Left colon (tissue), 2 donors: ENCODE data around the gene TCHH. TPM values are rescaled to one million over a fixed set of nuclear protein-coding genes. Genes with fewer than 3 reads are reported as not detected.
A peak's percentile ranks its signal among the peaks of the same experiment; 100 is the strongest.
"Not testable (repeated sequence)": the region's sequence is repeated elsewhere in the genome, so short reads cannot be mapped to it uniquely, and the experiment has no call there.

Experiments
- ATAC-seq: fragments of 200-7000 bp; cut with Tn5 transposase; one replicate; pipeline ENCODE4 v1.9.1; 2020; ENCODE audit warnings: mild to moderate bottlenecking, moderate library complexity
- DNase-seq, 2 donors: peaks; one replicate each; pipeline ENCODE4 v3.0.0-alpha.2; 2020
- intact Hi-C, 2 donors: fragments of 100-400 bp; cut with DNase I in 1 of 2; cut with micrococcal nuclease in 1 of 2; formaldehyde crosslinking; loops; one replicate each; pipeline versions ENCODE4 v1.11.2 to v1.14.0; 2022; cut with DNase I, micrococcal nuclease
- total RNA-seq, 2 donors: library from RNA; stranded (reverse); fragmentation: NEBNext Ultra II Directional; extraction: Animal tissue kit (Norgen Biotek cat#: 25700); gene quantifications; one replicate each; pipeline ENCODE4 v1.2.1, GENCODE V29; 2021
- donor health status: DM: no; HTN: no; CAD: no.
- donor health status: DM: yes; HTN: yes; CAD: no.

Gene TCHH
- total RNA-seq, 2 donors from 2014 or later, result 0.06 TPM

DNA sequence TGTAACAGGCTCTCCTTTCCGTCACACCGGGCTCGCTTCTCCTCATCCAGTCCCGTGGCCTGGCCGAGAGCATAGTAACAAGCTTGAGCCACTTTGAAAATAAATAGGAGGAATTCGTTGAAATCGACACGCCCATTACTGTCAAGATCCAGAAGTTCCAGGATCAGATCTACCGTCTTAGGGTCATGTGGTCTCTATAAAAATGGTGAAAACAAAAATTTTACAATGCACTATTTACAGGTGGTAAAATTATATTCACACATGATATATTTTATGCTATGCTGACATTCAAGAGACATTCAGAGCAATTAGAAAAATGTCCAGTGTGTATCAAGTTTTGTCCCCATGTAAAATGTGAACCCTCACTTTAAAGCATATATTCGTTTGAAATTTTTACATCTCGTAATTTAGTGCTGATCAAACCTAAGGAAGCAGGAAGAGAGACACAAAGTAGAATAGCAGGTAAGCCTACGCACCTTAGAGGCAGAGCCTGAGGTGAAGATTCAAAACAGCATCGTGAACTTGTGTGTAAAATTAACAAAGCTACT, 2.3 kb downstream of the TCHH start:
- intact Hi-C loops, result no loop called here
- DNase-seq (no peak), ATAC-seq (no peak)

DNA sequence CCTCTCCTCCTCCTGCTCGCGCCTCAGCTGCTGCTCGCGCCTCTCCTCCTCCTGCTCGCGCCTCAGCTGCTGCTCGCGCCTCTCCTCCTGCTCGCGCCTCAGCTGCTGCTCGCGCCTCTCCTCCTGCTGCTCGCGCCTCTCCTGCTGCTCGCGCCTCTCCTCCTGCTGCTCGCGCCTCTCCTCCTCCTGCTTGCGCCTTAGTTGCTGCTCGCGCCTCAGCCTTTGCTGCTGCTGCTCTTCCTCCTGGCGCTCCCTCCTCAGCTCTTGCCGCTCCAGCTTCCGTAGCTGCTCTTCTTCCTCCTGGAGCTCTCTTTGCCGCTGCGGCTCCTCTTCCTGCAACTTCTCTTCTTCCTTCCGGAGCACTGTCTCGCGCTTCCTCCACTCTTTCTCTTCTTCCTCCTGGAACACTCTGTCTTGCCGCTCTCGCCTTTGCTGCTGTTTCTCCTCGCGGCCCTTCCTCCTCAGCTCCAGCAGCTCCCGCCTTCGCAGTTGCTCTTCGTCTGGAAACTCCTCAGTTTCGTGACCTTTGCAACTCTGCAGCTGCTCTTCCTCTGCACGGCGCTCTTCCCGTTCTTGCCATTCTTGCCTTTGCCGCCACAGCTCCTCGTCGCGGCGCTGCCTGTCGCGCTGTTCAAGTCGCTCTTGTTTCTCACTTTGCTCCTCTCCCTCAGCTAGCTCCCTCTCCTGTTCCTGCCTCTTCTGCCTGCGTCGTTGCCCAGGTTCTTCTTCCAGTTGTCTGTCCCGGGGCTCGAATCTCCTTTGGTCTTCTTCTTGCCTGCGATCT, 3.0 kb downstream of the TCHH start:
- intact Hi-C loops, result no loop called here
- DNase-seq, result peak in 1 of 2 donors; percentile 12
- peak; percentile 46 for ATAC-seq

DNA sequence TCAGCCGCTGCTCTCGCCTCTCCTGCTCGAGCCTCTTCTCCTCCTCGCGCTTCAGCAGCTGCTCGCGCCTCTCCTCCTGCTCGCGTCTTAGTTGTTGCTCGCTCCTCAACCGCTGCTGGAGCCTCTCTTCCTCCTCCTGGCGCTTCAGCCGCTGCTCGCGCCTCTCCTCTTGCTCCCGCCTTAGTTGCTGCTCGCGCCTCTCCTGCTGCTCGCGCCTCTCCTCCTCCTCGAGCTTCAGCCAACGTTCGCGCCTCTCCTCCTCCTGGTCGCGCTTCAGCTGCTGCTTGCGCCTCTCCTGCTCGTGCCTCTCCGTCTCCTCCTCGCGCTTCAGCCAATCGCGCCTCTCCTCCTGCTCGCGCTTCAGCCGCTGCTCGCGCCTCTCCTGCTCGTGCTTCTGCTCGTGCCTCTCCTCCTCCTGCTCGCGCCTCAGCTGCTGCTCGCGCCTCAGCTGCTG, 3.7 kb downstream of the TCHH start:
- peak in 1 of 2 donors; percentile 5 for DNase-seq
- intact Hi-C loops, result no loop called here
- peak; percentile 23 for ATAC-seq

DNA sequence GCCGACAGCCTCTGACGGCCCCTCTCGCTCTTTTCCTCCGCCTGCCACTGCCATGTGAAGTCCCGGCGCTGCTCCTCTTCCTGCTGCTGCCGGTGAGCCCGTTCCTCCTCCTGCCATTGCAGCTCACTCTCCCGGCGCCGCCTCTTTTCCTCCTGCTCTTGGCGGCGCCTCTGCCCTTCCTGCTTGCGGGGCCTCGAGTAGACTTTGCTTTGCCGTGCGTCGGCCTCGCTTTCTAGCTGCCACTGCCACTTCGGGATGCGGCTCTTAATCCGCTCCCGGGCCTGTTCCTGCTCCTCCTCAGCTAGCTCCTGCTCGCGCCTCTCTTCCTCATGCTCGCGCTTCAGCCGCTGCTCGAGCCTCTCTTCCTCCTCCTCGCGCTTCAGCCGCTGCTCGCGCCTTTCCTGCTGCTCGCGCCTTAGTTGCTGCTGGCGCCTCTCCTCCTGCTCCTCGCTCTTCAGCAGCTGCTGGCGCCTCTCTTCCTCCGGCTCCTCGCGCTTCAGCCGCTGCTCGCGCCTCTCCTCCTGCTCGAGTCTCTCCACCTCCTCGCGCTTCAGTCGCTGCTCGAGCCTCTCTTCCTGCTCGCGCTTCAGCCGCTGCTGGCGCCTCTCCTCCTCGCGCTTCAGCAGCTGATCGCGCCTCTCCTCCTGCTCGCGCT, 4.3 kb downstream of the TCHH start:
- intact Hi-C loops, result no loop called here
- DNase-seq (peak; percentile 27 to 43), ATAC-seq (peak; percentile 65)

DNA sequence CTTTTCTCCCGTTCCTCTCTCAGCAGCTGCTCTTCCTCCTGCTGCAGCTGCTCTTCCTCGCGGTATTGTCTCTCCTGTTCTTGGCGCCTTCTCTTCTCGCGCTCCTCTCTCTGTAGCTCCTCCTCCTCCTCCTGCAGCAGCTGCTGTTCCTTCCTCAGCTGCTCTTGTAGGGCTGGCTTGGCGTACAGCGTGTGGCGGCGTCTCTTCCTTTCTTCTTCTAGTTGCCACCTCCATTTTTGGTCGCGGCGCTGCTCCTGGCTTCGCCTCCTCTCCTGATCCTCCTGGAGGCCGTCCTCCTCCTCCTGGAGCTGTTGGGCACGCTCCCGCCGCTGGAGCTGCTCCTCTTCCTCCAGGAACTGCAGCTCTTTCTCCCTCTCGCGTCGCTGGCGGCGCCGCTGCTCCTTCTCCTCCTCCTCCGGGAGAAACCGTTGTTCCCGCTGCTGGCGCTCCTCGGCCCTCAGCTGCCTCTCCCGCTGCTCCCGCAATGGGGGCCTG, 4.8 kb downstream of the TCHH start:
- peak; percentile 16 to 27 for DNase-seq
- ATAC-seq, result peak; percentile 38
- intact Hi-C loops, result no loop called here

DNA sequence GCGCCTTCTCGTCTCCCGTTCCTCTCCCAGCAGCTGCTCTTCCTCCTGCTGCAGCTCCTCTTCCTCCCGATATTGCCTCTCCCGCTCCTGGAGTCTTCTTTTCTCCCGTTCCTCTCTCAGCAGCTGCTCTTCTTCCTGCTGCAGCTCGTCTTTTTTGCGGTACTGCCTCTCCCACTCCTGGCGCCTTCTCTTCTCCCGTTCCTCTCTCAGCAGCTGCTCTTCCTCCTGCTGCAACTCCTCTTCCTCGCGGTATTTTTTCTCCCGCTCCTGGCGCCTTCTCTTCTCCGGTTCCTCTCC, 5.3 kb downstream of the TCHH start:
- no peak for ATAC-seq
- intact Hi-C loops, result no loop called here
- no peak for DNase-seq

DNA sequence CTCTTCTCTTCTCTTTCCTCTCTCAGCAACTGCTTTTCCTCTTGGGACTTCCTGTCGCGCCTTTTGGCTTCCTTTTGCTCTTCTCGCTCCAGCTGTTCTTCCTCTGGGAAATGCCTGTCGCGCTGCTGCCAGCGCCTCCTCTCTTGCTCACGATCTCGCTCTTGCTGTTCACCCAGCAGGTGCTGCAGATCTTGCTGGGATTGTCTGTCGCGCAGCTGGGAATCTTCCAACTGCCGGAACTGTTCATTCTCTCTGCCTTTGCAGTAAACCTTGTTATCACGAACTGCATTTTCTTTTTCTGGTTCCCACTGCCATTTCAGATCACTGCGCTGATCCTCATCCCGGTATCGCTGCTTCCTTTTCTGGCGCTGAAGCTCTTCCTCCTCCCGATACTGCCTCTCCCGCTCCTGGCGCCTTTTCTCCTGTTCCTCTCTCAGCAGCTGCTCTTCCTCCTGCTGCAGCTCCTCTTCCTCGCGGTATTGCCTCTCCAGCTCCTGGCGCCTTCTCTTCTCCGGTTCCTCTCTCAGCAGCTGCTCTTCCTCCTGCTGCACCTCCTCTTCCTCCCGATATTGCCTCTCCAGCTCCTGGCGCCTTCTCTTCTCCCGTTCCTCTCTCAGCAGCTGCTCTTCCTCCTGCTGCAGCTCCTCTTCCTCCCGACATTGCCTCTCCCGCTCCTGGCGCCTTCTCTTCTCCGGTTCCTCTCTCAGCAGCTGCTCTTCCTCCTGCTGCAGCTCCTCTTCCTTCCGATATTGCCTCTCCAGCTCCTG, 5.8 kb downstream of the TCHH start:
- DNase-seq, result peak in 1 of 2 donors; percentile 11
- intact Hi-C loops, result no loop called here
- no peak for ATAC-seq

DNA sequence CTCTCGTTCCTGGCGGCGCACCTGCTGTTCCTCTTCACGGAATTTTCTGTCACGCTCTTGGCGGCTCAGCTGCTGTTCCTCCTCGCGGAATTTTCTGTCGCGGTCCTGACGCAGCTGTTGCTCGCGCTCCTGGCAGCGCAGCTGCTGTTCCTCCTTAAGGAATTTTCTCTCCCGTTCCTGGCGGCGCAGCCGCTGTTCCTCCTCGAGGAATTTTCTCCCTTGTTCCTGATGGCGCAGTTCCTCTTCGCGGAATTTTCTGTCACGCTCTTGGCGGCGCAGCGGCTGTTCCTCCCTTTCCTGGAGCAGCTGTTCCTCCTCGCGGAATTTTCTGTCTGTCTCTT, 6.4 kb downstream of the TCHH start:
- peak in 1 of 2 donors; percentile 10 for DNase-seq
- ATAC-seq, result no peak
- intact Hi-C loops, result no loop called here

DNA sequence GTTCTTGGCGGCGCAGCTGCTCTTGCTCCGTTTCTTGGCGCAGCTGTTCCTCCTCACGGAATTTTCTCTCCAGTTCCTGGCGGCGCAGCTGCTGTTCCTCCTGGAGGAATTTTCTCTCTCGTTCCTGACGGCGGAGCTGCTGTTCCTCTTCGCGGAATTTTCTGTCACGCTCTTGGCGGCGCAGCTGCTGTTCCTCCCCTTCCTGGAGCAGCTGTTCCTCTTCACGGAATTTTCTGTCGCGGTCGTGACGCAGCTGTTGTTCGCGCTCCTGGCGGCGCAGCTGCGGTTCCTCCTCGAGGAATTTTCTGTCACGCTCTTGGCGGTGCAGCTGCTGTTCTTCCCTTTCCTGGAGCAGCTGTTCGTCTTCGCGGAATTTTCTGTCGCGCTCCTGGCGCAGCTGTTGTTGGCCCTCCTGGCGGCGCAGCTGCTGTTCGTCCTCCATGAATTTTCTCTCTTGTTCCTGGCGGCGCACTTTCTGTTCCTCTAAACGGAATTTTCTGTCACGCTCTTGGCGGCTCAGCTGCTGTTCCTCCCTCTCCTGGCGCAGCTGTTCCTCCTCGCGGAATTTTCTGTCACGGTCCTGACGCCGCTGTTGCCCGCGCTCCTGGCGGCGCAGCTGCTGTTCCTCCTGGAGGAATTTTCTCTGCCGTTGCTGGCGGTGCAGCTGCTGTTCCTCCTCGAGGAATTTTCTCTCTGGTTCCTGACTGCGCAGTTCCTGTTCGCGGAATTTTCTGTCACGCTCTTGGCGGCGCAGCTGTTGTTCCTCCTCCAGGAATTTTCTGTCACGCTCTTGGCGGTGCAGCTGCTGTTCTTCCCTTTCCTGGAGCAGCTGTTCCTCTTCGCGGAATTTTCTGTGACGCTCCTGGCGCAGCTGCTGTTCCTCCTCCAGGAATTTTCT, 7.0 kb downstream of the TCHH start:
- ATAC-seq (peak; percentile 34), DNase-seq (peak; percentile 39 to 45)
- intact Hi-C loops, result no loop called here

DNA sequence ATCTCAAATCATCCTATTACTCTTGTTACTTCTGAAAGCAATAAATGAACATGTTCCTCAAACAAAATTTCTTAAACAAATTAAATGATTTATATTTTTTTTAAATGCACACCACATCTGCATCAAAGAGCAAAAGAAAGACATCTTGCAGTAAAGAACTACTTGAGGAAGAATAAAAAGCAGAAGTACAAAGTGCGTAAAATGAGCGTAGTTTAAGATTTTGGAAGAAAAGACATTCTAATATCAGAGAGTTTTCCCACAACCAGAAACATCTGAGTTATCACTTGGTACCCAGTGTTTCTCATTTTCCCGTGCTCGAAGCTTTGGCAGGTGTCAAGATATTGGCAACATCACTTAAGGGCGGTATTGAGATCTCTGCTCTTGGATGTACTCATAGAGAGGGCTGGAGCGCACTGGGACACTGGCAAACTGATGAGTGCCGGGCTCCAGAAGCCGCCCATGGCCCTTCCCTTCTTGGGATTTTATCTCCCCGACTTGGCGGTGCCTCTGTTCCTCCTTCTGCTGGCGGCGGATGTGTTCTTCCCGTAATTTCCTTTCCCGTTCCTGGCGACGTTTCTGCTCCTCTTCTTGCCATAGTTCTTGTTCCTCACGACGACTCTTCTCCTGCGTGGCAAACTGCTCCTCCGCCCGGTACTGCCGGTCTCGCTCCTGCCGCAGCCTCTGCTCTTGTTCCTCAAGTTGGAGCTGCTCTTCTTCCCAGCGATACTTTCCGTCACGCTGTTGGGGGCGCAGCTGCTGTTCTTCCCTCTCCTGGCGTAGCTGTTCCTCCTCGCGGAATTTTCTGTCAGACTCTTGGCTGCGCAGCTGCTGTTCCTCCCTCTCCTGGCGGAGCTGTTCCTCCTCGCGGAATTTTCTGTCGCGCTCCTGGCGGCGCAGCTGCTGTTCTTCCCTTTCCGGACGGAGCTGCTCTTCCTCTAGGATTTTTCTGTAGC, 7.9 kb downstream of the TCHH start:
- ATAC-seq, result no peak
- no peak for DNase-seq
- intact Hi-C loops, result no loop called here

DNA sequence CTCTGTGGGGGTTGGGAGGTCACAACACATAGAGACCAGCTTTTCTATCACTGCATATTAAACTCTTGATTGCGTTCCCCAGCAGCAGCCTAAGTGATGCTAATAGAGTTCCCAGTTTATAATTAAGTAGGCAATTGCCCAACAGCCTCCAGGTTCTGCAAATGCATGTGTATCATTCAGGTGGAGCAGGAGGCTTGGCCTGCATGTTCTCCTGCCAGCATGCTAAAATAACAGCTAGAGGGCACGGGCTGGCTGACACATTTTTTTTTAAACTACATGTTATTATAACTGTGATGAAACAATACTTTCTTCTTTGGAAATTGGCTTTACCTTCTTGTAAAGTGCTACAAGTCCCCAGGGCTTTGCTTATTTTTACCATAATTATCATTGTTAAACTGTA, 10.4 kb downstream of the TCHH start:
- ATAC-seq (no peak), DNase-seq (no peak)
- intact Hi-C loops, result no loop called here

DNA sequence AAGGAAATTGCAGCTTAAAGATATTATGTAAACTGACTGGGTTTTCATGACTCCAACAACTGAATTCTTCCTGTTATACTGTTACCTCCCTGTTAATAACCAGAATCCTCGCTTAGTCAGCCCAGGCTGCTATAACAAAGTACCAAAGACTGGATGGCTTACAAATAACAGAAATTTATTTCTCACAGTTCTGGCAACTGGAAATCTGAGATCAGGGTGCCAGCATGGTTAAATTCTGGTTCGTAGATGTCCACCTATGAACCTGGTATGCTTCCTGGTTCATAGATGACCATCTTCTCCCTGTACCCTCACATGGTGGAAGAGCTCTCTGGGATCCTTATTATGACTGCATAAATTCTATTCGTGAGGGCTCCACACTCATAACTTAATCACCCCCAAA, 18.3 kb downstream of the TCHH start:
- no peak for ATAC-seq
- intact Hi-C loops, result no loop called here
- DNase-seq, result no peak

DNA sequence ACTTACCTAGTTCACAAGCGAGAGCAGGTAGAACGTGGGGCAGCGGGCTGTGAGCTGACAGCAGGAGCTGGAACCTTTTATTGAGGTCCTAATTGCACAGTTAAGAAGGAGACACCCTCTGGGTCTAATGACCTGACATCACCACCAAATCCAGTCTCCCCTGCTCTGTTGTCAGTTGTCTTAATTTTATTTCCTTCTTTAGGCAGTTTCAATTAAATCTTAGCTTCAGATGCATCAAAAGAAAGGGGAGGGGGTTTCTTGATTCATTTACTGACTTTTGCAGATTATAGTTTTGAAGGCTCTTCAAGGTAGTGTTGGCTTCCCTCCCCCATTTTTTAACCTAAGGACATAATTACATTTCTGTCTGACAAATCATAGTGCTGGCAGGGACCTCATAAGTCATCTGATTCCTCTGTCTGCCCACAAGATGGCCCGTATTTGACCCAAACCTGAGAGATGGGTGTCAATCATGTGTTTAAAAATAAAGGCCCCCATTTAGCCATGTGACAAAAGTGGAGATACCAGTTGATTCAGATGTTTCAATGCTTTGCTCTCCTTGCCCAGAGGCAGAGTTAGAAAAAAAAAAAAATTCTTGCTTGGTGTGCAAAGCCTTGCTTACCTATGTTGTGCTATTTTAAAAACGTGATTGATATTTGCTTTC, 26.1 kb downstream of the TCHH start, which contains the start of gene TCHHL1:
Gene TCHHL1, minus strand, starts transcription at position 51 of the 661 bp plus-strand sequence. CDS start 921 bp downstream, outside the sequence.
- intact Hi-C loops, result no loop called here
- DNase-seq (no peak), ATAC-seq (no peak)

DNA sequence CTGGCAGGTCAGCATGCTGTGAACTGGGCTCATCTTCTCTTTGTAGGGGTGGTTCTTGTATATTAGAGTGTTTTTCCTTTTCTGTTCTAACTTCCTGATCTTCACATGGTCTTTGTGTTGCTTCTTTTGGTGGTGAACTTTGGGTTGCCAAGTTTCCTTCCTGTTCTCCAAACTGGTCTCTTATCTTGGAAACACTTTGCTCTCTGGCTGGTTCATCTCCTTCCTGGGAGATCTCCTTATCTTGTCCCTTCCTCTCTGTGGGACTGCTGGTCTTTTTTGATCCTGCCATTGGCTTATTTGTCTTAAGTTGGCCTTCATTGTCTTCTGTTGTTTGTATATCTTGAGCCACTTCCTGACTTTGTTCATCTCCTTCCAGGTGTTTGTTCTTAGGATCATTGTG, 28.5 kb downstream of the TCHH start:
- DNase-seq (no peak), ATAC-seq (no peak)
- intact Hi-C loops, result no loop called here

DNA sequence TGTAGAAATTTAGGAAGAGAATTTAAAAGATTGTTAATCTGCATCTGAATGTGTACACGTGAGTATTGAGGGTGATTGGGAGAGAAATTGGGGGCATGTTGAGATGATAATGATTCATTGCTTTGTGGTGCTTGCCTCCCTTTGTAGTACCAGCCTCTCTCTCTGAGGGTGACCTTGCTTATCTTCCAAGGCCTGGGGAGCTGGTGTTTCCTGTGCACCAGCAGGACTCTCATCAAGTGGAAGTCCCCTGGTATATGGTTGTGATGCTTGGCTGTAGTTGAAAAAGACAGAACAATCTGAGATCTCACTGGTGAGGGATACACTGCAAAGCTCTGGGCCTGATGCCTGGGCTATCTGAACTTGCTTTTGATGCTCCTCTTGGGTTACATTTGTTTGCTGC, 30.4 kb downstream of the TCHH start:
- ATAC-seq (no peak), DNase-seq (no peak)
- intact Hi-C loops, result no loop called here

DNA sequence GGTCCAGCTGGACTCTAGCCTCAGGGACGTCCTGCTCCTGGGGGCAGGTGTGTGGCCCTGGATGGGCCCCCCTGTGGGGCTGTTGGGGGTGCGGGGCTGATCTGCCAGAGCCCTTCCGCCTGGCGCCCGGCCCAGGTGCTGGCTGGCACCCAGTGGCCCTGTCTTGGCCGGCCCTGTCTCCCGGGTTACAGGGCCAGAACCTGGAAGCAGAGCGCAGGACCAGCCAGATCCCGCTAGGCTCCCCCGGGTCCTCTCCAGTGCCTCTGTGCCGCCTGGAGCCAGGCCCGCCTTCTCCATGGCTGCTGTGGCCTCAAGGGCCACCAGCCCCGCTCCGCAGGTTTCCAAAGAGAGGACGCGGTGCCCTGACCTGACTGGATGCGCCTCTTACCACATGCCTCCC, 34.2 kb downstream of the TCHH start:
- DNase-seq, intact Hi-C loops, ATAC-seq: not testable (repeated sequence)

DNA sequence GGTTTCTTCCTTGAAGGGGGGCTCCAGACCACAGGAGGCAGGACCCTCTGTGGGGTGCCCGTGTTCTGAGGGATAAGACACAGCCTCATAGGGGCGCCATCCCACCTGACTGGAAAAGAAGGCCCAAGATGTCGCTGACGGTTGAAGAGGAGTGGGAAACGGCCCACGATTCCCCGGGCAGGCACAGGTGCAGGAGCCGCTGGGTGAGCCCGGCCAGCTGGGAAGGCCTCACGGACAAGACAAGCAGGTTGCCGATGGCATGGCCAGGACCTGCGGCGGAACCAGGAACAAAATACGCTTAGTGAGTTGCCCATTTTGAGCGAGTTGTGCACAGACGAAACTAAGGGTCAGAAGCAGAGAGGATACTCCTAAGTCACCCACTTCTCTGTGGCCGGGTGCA, 34.8 kb downstream of the TCHH start:
- ATAC-seq, intact Hi-C loops, DNase-seq: not testable (repeated sequence)
